Stimulated activated CD4-positive, alpha-beta T cell treated with anti-CD3 and anti-CD28 coated beads, Interleukin-12 subunit alpha, Interleukin-12 subunit beta, amount 100 ng/mL, for 4 hours (primary cell): ENCODE measurements around the gene ERBIN.
"Not testable (repeated sequence)": the region's sequence is repeated elsewhere in the genome, so short reads cannot be mapped to it uniquely, and the experiment has no call there.

ENCODE experiments used
- DNase-seq: peaks from one replicate; pipeline ENCODE4 v3.0.0-alpha.2; 2020

The ERBIN gene

DNA sequence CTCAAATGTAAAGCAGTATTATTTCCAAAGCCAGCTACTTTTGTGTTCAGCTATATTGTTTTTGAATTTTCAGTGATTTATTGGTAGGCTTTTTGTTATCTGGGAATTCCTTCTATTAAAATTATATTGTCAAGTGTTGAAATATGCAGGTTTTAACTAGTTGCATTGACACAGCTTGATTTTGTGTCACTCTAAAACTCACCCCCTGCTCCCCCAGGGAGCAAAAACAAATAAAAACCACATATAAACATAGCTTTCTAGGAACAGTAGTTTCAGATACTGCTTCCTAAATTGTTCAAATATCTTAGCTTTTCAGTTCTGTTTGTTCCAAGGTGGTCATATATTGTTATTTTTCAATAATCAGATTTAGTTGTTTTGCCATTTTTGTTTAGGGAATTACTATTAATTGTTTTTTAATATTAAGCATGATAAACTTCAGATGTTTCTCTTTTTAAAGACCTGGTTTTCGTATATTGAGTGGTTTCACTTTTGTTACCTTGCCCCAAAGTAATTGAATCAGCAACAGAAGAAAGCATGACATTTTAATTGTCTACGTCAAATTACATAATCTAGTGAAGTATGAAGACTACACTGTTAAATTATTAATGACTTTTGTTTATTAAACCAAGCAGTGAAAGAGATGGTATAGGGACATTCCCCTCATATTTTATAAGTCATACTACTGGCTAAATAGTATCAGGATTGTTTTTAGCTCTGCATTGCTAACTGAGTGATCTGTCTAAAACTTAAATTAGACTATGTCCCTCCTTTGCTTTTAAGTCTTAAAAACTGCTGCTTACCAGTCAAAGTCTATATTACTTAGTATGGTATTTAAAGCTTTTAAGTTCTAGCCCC lies 43.4 kb downstream of the ERBIN start:
- no peak for DNase-seq

DNA sequence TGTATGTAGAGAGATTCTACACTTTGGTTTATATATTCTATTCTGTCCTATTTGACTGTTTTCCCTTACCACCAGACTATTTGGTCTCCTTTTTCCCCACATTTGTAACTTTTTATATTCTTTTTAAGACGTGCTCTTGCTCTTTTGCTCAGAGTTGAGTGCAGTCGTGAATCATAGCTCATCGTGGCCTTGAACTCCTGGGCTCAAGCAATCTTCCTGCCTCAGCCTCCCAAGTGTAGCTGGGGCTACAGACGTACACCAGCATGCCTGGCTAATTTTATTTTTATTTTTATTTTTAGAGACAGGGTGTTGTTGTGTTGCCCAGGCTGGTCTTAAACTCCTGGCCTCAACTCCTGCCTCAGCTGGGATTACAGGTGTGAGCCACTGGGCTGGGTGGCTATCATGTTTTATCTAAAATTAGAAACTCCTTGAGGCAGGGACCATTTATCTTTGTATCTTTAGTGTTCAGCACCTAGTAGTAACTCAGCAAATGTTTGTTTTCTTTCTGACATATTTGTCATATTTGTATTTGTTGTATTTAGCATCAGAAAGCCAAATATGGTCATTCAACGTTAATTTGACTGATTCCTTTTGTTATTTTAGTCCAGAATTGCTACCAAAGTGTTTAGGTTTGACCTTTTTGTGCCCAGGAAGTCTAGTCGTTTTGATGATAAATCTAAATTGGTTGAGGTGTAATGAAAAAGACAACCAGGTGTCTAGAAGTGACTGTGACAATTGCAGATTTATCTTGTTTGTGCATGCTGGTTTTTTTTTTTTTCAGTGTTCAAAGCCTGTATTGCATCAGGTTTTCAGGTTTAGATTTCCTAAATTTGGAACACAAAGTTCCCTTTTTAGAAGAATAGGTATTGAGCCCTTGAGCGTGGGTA lies 44.3 kb downstream of the ERBIN start:
- DNase-seq: no peak

DNA sequence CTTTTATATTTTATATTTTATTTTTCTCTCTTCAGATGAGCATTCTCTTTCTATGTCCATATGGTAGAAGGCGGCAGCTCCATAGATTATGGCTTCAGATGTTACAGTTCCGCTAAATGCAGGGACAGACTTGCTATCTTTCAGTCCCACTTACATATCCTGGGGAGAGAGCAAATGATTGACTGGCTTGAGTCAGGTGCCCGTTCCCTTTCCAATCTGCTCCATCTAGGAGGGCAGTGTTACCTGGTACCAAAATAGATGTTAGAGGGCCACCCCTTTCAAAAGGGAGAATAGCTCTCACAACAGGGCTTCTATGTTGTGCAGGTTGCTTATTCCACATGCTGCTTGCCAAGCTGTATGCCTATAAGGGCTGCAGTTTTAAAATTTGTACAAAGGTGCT lies 45.3 kb downstream of the ERBIN start:
- DNase-seq: no peak

DNA sequence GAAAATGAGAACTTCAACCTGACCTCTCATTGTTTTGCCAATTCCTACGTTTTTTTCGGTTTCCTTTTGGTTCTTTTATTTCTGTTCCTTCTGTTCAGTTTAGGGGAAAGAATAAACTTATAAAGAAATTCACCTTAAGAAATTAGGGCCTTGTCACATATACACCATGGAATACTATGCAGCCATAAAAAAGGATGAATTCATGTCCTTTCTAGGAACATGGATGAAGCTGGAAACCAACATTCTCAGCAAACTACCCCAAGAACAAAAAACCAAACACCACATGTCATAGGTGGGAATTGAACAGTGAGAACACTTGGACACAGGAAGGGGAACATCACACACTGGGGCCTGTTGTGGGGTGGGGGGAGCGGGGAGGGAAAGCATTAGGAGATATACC lies 46.5 kb downstream of the ERBIN start:
- DNase-seq: not testable (repeated sequence)

- no peak for DNase-seq
These were observed 51.9 kb downstream of the ERBIN start for GRCh38 chr5:65978251-65978650.

- DNase-seq: no peak
These were observed 55.2 kb downstream of the ERBIN start for GRCh38 chr5:65981548-65981947.

DNA sequence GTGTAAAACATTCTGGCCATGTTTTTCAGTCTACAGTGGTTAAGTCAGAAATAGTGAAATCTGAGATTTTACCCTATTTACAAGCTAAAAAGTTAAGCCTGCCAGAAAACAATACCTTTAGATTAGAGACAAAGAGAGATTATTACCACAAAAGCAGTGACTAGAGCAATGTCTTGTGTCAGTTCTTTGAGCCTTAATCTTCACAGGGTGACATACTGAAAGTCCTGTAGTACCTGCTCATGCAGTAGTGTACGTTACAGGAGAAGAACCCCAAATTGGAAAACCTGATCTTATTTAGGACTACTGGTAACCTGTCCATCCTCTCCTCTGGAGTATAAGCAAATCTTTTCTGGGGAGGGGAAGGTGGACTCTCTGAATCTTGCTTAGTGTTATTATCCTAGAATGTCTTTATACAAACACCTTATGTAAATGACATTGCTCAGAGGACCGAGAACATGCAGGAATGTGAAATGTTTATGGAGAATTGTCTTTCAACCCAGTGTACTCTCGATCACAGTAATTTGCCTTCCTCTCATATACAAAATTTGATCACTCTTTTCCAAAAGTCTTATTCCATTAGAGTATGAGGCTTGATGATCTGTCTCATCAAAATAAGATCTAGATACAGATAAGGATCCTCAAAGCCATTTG lies 55.7 kb downstream of the ERBIN start:
- DNase-seq: no peak

- no peak for DNase-seq
These were observed 56.3 kb downstream of the ERBIN start for GRCh38 chr5:65982635-65983034.

GRCh38 chr5:65984098-65984885 lies 57.9 kb downstream of the ERBIN start:
- DNase-seq: no peak

GRCh38 chr5:65986050-65986451 lies 59.7 kb downstream of the ERBIN start:
- DNase-seq: no peak

DNA sequence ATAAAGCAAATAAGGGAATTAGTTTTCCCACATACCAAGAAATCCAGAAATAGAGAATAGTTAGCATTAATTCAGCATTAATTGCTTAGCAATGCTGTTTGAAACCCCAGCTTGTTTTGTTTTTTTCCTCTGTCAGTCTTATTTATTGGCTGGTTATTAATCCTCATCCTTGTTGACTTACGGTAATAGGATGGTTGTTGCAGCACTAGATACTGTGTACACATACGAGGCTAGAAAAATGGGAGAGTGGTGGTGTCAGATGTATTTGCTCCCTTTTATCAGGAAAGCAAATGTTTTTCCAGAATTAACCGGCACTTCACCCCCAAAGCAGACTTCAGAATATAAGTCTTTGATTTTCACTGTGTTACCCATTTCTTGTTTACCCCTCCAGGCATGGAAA lies 60.4 kb downstream of the ERBIN start:
- DNase-seq: no peak

GRCh38 chr5:65987982-65988381 lies 61.6 kb downstream of the ERBIN start:
- no peak for DNase-seq

- DNase-seq: no peak
These were observed 62.8 kb downstream of the ERBIN start for GRCh38 chr5:65989158-65989557.

GRCh38 chr5:65992630-65993029 lies 66.3 kb downstream of the ERBIN start:
- no peak for DNase-seq

GRCh38 chr5:65994117-65994786 lies 67.9 kb downstream of the ERBIN start:
- no peak for DNase-seq

DNA sequence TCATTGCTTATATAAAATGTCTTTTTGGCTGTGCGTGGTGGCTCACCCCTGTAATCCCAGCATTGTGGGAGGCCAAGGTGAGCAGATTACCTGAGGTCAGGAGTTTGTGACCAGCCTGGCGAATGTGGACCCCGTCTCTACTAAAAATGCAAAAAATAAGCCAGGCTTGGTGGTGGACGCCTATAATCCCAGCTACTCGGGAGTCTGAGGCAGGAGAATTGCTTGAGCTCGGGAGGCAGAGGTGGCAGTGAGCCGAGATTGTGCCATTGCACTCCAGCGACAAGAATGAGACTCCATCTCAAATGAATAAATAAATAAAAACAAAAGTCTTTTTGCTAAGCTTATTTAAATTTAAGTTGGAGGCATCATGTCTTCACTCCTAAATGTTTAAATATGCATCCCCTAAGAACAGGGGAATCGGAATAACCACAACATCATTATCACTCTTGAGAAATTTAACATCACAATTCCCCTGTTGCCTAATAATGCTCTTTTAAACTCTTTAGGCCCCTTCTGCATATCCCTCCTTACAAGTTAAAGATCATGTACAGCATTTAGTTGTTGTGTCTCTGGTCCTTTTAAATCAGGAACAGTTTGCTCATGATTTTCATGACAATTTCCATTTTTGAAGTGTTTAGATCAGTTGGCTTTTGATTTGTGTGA lies 72.8 kb downstream of the ERBIN start:
- no peak for DNase-seq

DNA sequence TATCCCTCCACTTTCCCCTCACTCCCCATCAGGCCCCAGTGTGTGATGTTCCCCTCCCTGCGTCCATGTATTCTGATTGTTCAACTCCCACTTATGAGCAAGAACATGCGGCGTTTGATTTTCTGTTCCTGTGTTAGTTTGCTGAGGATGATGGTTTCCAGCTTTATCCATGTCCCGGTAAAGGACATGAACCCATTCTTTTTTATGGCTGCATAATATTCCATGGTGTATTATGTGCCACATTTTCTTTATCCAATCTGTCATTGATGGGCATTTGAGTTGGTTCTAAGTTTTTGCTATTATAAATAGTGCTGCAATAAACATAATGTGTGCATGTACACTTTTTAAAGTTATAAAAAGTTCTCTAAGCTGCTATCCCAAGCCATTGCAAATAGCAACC lies 75.6 kb downstream of the ERBIN start:
- DNase-seq: no peak

DNA sequence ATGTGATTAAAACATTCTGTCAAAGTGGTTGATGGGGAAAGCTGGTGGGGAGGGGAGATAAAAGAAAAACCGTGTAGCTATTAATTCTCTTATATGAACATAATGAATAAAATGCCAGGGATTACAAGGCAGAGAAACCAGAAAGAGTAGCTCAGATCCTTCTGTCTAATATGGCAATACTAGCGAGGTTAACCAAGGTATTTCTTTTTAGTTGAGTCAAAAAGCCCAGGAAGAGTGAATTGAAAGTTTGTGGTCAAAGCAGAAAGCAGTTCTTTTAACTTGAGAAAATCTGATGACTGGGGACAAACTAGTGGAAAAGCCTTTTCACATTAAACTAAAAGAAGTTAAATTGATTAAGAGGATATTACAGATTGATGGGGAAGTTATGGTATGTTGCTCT lies 76.0 kb downstream of the ERBIN start:
- DNase-seq: no peak

- no peak for DNase-seq
These were observed 77.8 kb downstream of the ERBIN start for GRCh38 chr5:66004216-66004615.

DNA sequence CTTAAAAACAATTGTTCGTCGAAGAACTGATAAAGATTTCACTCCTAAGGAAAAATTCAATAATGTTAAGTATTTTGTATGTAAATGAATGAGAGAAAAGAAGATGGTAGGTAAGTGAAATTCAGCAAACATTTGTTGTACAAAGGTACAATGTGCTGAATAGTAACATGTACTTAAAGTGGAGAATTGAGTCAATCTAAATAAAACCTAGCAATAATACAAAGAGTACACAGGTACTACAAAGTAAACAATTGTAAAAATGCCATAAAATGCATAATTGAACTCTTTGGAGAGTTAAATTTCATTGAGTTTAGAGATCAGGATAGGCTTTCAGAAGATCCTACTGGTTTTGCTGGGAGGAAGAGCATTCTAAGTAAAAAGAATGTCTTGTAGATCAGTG lies 82.9 kb downstream of the ERBIN start:
- DNase-seq: no peak

DNA sequence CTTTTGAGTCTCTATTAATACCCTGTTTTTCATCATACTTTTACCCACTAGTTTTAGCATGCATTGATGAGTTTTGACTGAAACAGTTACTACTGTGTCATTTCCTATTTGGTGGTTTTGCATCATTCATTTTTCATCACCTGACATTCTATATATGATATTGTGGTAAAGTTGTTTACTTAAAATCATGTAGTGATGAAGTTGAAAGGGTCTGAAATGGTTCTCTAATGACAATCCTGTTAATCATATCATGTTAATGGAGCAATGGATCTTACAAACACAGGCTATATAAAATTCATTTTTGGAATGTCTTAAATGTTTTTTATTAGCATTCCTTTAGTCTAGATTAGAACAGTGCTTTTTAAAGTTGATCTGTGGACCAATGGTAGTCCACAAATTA lies 84.1 kb downstream of the ERBIN start:
- no peak for DNase-seq

DNA sequence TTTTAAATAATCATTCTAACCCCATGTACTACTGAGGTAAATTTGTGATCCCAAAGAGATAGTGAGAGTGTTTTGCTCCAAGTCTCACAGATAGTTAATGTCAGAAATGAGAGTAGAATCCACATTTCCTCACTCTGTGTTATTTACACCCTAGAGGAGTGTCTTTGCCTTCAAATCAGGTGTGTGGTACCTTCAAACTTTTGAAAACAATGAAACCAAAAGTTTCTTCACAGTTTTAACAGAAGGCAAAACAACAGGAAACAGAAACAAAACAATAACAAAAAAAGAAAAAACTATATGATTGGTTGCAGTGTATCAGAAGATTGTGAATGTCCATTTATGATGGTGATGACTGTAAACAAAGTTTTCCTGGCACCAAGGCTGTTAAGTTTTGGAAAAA lies 85.9 kb downstream of the ERBIN start:
- no peak for DNase-seq
